ENCODE measurements around the gene TEAD4. TPM values are rescaled to one million over a fixed set of nuclear protein-coding genes. Genes with fewer than 3 reads are reported as not detected.

TEAD4 gene
- total and polyA plus RNA-seq, 4 donors = 0.79 to 3.8 (median 2.8) TPM

GRCh38 chr12:3002646-3003045, 43.4 kb downstream of the TEAD4 start:
- TF ChIP-seq SP1 (IDR thresholded peaks at IDR 0.05) (no peak), GABPA (IDR thresholded peaks at IDR 0.05 in 1 of 2, conservative IDR thresholded peaks at IDR 0.05 in 1 of 2) (no peak), JUND (IDR thresholded peaks at IDR 0.05) (no peak), FOXA2 (IDR thresholded peaks at IDR 0.05) (no peak), NR2F2 (IDR thresholded peaks at IDR 0.05) (no peak), HNF4A (conservative IDR thresholded peaks at IDR 0.05) (no peak), HNF4G (IDR thresholded peaks at IDR 0.05) (no peak), MAX (IDR thresholded peaks at IDR 0.05) (no peak), RAD21 (IDR thresholded peaks at IDR 0.05) (no peak), CTCF (IDR thresholded peaks at IDR 0.05; ENCODE audit: low read depth, low read length, missing input control) (no peak), YY1 (IDR thresholded peaks at IDR 0.05) (no peak), TAF1 (conservative IDR thresholded peaks at IDR 0.05) (no peak), RXRA (IDR thresholded peaks at IDR 0.05) (no peak), FOXA1 (IDR thresholded peaks at IDR 0.05) (no peak), EGR1 (IDR thresholded peaks at IDR 0.05; ENCODE audit: low read depth in 2 of 2) (no peak), ATF3 (IDR thresholded peaks at IDR 0.05) (no peak)
- TF ChIP-seq, protein P1, sequence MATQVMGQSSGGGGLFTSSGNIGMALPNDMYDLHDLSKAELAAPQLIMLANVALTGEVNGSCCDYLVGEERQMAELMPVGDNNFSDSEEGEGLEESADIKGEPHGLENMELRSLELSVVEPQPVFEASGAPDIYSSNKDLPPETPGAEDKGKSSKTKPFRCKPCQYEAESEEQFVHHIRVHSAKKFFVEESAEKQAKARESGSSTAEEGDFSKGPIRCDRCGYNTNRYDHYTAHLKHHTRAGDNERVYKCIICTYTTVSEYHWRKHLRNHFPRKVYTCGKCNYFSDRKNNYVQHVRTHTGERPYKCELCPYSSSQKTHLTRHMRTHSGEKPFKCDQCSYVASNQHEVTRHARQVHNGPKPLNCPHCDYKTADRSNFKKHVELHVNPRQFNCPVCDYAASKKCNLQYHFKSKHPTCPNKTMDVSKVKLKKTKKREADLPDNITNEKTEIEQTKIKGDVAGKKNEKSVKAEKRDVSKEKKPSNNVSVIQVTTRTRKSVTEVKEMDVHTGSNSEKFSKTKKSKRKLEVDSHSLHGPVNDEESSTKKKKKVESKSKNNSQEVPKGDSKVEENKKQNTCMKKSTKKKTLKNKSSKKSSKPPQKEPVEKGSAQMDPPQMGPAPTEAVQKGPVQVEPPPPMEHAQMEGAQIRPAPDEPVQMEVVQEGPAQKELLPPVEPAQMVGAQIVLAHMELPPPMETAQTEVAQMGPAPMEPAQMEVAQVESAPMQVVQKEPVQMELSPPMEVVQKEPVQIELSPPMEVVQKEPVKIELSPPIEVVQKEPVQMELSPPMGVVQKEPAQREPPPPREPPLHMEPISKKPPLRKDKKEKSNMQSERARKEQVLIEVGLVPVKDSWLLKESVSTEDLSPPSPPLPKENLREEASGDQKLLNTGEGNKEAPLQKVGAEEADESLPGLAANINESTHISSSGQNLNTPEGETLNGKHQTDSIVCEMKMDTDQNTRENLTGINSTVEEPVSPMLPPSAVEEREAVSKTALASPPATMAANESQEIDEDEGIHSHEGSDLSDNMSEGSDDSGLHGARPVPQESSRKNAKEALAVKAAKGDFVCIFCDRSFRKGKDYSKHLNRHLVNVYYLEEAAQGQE (IDR thresholded peaks at IDR 0.05) = no peak
- TF ChIP-seq, protein P2, sequence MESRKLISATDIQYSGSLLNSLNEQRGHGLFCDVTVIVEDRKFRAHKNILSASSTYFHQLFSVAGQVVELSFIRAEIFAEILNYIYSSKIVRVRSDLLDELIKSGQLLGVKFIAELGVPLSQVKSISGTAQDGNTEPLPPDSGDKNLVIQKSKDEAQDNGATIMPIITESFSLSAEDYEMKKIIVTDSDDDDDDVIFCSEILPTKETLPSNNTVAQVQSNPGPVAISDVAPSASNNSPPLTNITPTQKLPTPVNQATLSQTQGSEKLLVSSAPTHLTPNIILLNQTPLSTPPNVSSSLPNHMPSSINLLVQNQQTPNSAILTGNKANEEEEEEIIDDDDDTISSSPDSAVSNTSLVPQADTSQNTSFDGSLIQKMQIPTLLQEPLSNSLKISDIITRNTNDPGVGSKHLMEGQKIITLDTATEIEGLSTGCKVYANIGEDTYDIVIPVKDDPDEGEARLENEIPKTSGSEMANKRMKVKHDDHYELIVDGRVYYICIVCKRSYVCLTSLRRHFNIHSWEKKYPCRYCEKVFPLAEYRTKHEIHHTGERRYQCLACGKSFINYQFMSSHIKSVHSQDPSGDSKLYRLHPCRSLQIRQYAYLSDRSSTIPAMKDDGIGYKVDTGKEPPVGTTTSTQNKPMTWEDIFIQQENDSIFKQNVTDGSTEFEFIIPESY (IDR thresholded peaks at IDR 0.05) = no peak
- Histone ChIP-seq H3K9me3 (ENCODE audit: control insufficient read depth in 4 of 4, low read length in 3 of 4) (no peaks in the 10 kb centered on the region), H3K27me3 (ENCODE audit: control insufficient read depth in 4 of 4, insufficient read depth in 4 of 4, low read length in 3 of 4) (no peaks in the 10 kb centered on the region), H3K36me3 (ENCODE audit: control insufficient read depth in 4 of 4, insufficient read depth in 3 of 4, low read depth in 1 of 4, low read length in 3 of 4) (no peaks in the 10 kb centered on the region), H3K9ac (ENCODE audit: low read depth in 1 of 2, low read length in 2 of 2) (no peak overlapping the region), H3K4me1 (ENCODE audit: control insufficient read depth in 4 of 4, insufficient read depth in 4 of 4, low read length in 3 of 4) (no peaks in the 10 kb centered on the region), H3K27ac (ENCODE audit: low read depth in 1 of 2, low read length in 2 of 2) (no peak overlapping the region), H3K4me3 (ENCODE audit: low read depth in 1 of 3, low read length in 3 of 3) (no peak overlapping the region)
- WGBS = 93% methylated on average over 5 of the region's 5 CpGs
- DNase-seq (ENCODE audit: low spot score) = no peak

All from liver (tissue), 9 donors.